Activated T-helper 1 cell treated with anti-CD3 and anti-CD28 coated beads, Interleukin-12 subunit alpha, Interleukin-12 subunit beta, Interleukin-2, Interleukin-4 antibody, amounts not matched to agents 30 ng/mL and 10 ng/mL and 1 ng/mL, durations not matched to agents 14 hours and 24 hours and 36 hours (primary cell): Measurements from ENCODE around the gene NELFA. TPM values are rescaled to one million over a fixed set of nuclear protein-coding genes. Genes with fewer than 3 reads are reported as not detected.
A peak's percentile ranks its signal among the peaks of the same experiment; 100 is the strongest.

Source experiments
- DNase-seq: peaks from one replicate; pipeline ENCODE4 v3.0.0; 2021; ENCODE audit warnings: low spot score
- H3K27ac Mint-ChIP-seq: one replicate; pipeline ENCODE4 v1.8.0; 2021; ENCODE audit warnings: mild to moderate bottlenecking, mixed read lengths
- H3K27me3 Mint-ChIP-seq: one replicate; pipeline ENCODE4 v1.8.0; 2022; ENCODE audit warnings: mild to moderate bottlenecking, moderate library complexity, mixed read lengths; ENCODE audit not compliant: insufficient read depth
- H3K36me3 Mint-ChIP-seq: one replicate; pipeline ENCODE4 v1.8.0; 2021; ENCODE audit warnings: low read depth, mixed read lengths
- H3K4me1 Mint-ChIP-seq: one replicate; pipeline ENCODE4 v1.8.0; 2021; ENCODE audit warnings: low read depth, mixed read lengths
- H3K4me3 Mint-ChIP-seq: one replicate; pipeline ENCODE4 v1.8.0; 2021; ENCODE audit warnings: mild to moderate bottlenecking, moderate library complexity, mixed read lengths
- H3K9me3 Mint-ChIP-seq: one replicate; pipeline ENCODE4 v1.8.0; 2021; ENCODE audit warnings: mixed read lengths
- intact Hi-C: fragments of 100-400 bp; cut with micrococcal nuclease; formaldehyde crosslinking; loops from one replicate; pipeline ENCODE4 v1.15.1; 2024
- total RNA-seq: library from RNA; stranded (reverse); gene quantifications from 2 replicates; pipeline ENCODE4 v1.2.3, GENCODE V29; 2022

The NELFA gene
- total RNA-seq, result 52.9 and 55.4 TPM in 2 replicates

DNA sequence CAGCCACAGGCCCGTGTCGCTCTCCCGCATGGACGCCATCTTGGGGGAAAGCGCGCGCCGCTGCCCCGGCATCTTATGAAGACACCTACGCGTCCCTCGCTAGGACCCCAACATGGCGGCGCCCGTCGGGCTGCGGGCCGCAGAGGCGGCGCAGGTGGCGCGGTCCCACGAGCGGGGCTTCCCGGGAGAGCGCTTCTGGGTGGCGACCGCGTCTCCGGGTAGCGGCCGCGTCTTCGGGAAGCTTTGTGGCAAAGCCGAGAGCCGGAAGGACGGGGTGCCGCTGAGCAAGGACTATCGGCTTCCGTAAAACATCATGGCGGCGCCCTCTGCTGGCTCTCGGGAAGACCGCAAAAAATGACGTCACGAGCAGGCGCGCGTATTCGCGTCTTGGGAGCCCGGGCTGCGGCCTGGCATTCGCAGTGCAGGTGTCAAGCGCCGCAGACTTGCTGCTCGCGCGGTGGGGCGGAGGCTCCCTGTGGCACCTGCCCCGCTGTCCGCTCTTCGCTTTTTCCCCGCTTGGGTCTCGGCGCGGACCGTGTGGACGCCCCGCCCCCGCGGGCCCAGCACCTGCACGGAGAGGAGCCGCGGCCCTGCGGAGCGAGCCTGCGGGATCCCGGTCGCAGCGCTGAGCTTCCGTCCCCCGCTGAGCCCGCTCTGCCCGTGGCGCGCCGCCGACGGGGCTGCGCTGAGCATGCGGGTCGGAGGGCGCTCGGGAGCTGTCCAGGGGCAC, at the start of gene NELFA:
Gene NELFA (minus strand): TSS at position 54 of the 730 bp plus-strand sequence. CDS start 15 bp downstream, at position 39.
- Mint-ChIP-seq H3K4me3 (peak within 1 kb of the TSS; percentile 92), H3K36me3 (peaks cover 16% of the 10 kb centered on the region), H3K9me3 (no peaks in the 10 kb centered on the region), H3K4me1 (peaks cover 31% of the 10 kb centered on the region), H3K27ac (peak within 1 kb of the TSS; percentile 88), H3K27me3 (peaks cover 18% of the 10 kb centered on the region)
- intact Hi-C loops, result loop anchor here (1.0 to 5.0 kb wide), 10 partner anchors 33 to 662 kb away; partner anchors contain the start of genes CFAP99, FAM193A, FAM53A and LETM1
- DNase-seq, result peak; percentile 91

DNA sequence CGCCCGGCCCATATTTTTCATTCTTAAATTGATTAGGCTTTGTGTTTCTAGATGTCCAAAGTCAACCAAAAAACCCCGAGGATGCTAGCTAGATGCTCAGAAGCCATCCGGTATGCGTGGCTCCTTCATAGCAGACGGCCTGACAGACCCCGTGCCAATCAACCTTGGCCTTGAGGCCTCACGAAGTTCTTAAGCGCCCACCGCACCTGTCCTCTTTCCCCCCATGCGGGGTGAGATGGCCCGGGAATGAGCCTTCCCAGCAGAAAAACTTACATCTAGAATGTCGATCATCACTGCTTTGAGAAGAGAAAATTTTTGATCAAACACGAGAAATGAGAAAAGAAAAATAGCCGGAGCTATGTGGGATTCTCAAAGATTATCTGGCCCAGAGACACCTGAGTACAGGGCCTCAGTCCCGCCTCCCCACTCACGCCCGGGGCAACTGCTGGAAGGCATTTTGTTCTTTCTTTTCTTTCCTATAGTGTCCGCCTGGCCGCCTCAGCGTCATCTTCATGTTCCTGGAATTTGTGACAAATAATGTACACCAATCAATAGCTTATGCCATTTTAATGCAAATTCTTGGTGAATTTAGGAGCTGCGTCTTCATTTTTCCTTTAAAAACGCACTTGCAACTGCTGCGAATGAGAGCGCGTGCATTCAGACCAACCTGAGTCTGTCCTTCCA, 48.8 kb upstream of the NELFA start:
- intact Hi-C loops, result loop anchor here (2.0 kb wide), 1 partner anchor 17 kb away; a partner anchor contains a TSS
- Mint-ChIP-seq H3K4me1 (no peaks in the 10 kb centered on the region), H3K36me3 (no peaks in the 10 kb centered on the region), H3K4me3 (peak overlapping the region; percentile 77), H3K27ac (no peak overlapping the region), H3K9me3 (no peaks in the 10 kb centered on the region), H3K27me3 (peaks cover 43% of the 10 kb centered on the region)
- no peak for DNase-seq

DNA sequence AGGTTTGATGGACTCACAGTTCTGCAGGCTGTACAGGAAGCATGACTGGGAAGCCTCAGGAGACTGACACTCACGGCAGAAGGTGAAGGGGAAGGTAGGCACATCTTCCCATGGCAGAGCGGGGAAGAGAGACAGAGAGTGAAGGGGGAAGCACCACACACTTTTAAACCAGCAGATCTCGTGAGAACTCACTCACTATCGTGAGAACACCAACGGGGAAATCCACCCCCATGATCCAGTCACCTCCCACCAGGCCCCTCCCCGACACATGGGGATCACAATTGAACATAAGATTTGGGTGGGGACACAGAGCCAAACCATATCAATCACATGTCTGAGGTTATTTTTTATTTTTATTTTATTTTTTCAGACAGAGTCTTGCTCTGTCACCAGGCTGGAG, 45.4 kb upstream of the NELFA start:
- H3K4me1 Mint-ChIP-seq, result no peaks in the 10 kb centered on the region
- no peaks in the 10 kb centered on the region for H3K9me3 Mint-ChIP-seq
- intact Hi-C loops, result no loop called here
- no peak overlapping the region for H3K27ac Mint-ChIP-seq
- peaks cover 49% of the 10 kb centered on the region for H3K27me3 Mint-ChIP-seq
- no peaks in the 10 kb centered on the region for H3K36me3 Mint-ChIP-seq
- H3K4me3 Mint-ChIP-seq, result no peak overlapping the region
- no peak for DNase-seq

DNA sequence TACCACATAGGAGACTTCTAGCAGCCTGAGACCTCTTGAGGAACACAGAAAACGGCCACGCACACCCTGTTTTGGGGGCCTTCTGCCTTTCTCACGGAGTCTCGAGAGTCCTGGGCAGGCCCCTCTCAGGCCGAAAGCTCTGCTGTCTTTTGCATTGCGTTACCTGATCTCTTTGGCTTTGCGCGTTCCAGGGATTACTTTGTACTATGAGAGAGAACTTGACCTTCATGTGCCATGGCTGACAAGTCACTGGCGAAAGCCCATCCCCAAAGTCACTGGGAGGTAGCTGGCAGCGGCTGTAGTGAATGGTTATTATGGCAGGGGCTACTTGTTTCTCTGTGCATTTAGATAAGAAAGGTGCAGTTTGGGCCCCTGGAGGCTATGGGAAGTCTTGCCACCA, 42.3 kb upstream of the NELFA start:
- Mint-ChIP-seq H3K4me3 (no peak overlapping the region), H3K4me1 (no peaks in the 10 kb centered on the region)

DNA sequence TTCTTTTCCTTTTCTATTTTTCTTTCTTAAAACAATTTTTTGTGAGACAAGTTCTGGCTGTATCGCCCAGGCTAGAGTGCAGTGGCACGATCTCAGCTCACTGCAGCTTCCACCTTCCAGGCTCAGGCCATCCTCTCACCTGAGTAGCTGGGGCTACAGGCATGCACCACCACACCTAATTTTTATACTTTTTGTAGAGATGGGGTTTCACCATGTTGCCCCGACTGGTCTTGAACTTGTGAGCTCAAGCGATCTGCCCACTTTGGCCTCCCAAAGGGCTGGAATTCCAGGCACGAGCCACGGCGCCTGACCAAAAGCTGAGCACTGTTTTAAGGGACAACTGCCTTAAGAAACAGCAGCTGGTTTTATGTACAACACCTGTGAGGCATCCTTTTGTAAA, 41.0 kb upstream of the NELFA start:
- H3K9me3 Mint-ChIP-seq, result no peaks in the 10 kb centered on the region
- H3K4me3 Mint-ChIP-seq, result no peak overlapping the region
- H3K27ac Mint-ChIP-seq, result no peak overlapping the region
- H3K4me1 Mint-ChIP-seq, result no peaks in the 10 kb centered on the region
- DNase-seq, result no peak
- peaks cover 26% of the 10 kb centered on the region for H3K27me3 Mint-ChIP-seq
- no peaks in the 10 kb centered on the region for H3K36me3 Mint-ChIP-seq
- intact Hi-C loops, result no loop called here

More for the DNA sequence above, 42.3 kb upstream of the NELFA start:
- Mint-ChIP-seq H3K36me3 (no peaks in the 10 kb centered on the region), H3K27ac (no peak overlapping the region), H3K27me3 (peaks cover 34% of the 10 kb centered on the region), H3K9me3 (no peaks in the 10 kb centered on the region)
- no peak for DNase-seq
- intact Hi-C loops, result no loop called here

DNA sequence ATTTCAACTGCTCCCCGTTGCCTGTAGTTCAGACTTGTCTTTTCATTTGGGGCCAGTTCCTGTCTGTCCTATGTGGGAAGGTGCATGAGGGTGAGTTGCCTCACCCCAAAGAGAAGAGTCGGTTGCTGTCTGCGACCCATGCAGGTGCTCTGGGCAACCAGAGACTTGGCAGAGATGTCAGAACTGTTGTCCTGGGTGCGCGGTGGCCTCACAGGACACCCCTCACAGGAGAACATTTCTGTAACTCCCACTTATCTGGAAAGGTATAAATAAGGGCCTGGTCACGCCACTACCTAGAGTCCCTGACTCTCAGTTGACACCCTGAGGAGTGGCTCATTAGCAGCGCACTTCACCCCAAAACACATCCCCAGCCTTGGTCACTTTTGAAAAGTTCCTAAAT, 40.6 kb upstream of the NELFA start:
- no peaks in the 10 kb centered on the region for H3K9me3 Mint-ChIP-seq
- no peak overlapping the region for H3K4me3 Mint-ChIP-seq
- H3K27ac Mint-ChIP-seq, result no peak overlapping the region
- intact Hi-C loops, result no loop called here
- H3K36me3 Mint-ChIP-seq, result no peaks in the 10 kb centered on the region
- DNase-seq, result no peak
- H3K27me3 Mint-ChIP-seq, result peaks cover 26% of the 10 kb centered on the region
- H3K4me1 Mint-ChIP-seq, result no peaks in the 10 kb centered on the region

DNA sequence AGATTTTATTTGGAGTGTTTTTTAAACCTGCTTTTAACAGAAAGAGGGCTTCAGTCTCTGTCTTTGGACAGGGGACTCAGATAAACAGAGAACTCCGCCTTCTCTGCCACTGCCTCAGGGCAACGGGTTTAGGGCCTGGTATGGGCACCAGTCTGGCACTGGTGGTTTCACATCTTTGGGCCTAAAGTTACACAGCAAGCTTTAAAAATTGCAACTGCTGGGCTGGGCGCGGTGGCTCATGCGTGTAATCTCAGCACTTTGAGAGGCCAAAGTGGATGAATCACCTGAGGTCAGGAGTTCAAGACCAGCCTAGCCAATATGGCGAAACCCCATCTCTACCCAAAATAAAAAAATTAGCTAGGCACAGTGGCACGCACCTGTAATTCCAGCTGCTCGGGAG, 40.1 kb upstream of the NELFA start:
- intact Hi-C loops, result no loop called here
- H3K27ac Mint-ChIP-seq, result no peak overlapping the region

DNA sequence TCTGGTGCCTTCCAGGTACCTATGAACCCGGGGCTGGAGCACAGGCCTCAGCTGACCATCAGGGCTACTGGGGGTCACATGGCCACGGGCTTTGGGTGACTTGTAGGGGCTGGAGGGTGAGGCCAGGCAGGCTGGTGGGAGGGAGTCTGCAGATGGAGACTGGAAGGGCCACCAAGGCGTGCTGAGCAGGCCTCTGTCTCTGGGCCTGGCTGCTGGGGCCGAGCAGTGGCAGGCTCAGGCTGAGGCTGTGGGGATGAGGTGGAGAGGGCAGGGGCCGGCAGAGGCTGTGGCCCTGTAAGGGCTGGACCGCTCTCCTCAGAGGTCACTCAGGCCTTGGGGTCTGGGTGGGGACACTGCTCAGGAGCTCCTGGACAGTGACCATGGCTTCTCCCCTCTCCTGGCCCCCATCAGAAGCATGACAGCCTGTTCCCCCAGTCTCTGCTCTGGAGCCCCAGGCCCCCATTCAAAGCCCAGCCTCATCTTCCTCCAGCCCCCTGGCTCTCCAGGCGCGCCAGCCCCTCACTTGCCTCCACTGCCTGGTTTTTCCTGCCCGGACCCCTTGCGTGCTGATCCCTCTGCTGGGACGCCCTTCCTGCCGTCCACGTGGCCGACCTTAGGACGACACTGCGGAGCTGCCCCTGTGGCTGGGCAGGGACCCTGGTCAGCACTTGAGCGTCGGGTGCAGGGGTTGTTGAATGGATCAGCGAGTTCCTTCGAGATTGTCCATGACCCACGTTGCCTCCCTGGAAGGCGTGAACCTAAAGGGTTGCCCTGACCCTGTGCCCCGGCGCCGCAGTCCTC, 39.2 kb upstream of the NELFA start:
- H3K4me3 Mint-ChIP-seq, result no peak overlapping the region
- H3K27ac Mint-ChIP-seq, result no peak overlapping the region
- H3K4me1 Mint-ChIP-seq, result no peaks in the 10 kb centered on the region
- intact Hi-C loops, result no loop called here
- no peaks in the 10 kb centered on the region for H3K36me3 Mint-ChIP-seq
- DNase-seq, result no peak
- no peaks in the 10 kb centered on the region for H3K9me3 Mint-ChIP-seq
- H3K27me3 Mint-ChIP-seq, result peaks cover 22% of the 10 kb centered on the region

More for the DNA sequence above, 40.1 kb upstream of the NELFA start:
- H3K4me3 Mint-ChIP-seq, result no peak overlapping the region
- DNase-seq, result no peak
- no peaks in the 10 kb centered on the region for H3K36me3 Mint-ChIP-seq
- H3K9me3 Mint-ChIP-seq, result no peaks in the 10 kb centered on the region
- peaks cover 22% of the 10 kb centered on the region for H3K27me3 Mint-ChIP-seq
- no peaks in the 10 kb centered on the region for H3K4me1 Mint-ChIP-seq

DNA sequence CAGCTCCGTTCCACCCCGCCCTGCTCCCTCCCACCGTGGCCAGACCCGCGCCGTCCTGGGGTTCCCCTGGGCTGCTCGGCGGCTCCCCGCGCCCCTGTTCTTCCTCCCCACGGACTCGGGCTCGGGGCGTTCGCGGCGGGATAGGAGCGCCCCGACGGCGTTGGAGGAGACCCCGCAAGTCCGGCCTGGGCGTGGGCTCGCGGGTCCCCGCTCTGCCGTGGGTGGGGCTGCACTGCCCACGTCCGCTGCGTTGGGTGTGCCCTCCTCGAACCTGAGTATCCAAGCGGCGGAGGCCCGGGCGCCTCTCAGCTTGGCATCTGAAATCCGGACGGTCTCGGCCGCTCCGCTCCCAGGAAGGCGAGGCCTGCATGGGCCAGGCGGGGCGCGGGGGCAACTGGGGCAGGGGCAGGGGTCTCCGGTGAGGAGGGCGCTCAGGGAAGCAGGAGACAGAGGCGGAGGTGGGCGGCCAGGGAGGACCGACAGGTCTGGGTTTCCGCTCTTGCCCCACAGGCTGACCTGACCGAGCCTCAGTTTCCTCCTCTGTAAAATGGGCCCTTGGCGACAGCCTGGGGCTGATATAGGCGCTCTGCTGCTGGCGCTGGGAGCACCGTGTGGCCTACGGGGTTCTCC, 38.4 kb upstream of the NELFA start:
- peaks cover 19% of the 10 kb centered on the region for H3K27me3 Mint-ChIP-seq
- no peak overlapping the region for H3K27ac Mint-ChIP-seq
- H3K4me1 Mint-ChIP-seq, result no peaks in the 10 kb centered on the region
- H3K9me3 Mint-ChIP-seq, result no peaks in the 10 kb centered on the region
- no peak for DNase-seq
- intact Hi-C loops, result no loop called here
- no peak overlapping the region for H3K4me3 Mint-ChIP-seq
- no peaks in the 10 kb centered on the region for H3K36me3 Mint-ChIP-seq

DNA sequence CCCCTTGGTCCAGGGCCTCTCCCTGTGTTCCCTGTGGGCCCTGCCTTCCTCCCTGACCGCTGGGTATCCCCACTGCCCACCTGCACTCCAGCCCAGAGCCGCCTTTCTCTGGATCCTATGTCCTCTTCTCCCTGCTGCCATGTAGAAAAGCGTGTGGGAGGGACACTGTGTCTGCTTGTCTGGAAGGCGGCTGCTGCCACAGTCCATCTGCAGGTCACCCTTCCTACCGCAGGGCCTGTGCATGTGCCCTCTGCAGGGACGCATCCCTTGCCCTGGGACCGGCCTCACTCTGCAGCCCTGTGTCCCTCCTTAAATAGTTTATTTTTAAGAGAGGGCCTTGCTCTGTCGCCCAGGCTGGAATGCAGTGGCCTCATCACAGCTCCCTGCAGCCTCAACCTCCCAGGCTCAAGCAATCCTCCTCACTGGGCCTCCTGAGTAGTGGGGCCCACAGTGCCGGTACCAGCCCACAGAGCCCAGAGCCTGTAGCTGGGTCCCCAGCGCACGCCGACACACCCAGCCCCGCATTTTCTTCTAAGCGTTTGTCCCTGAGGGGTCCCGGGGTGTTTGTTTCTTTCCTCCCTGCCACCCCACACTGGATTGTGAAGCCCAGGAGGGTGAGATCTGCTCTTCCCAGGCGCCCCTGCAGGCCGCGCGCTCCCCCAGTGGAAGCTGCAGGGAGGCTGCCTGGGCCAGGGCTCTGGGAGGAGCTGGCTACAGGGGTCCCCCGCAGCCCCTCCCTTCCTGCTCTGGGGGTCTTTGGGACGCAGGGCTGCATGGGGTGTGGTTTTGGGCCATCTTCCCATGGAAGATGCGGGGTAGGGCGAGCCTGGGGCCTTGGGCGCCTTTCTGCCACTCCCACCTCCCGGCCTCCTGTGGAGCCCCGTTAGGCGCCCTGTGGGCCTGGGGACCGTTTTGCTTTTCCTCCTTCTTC, 37.5 kb upstream of the NELFA start:
- no peak for DNase-seq
- Mint-ChIP-seq H3K4me1 (no peaks in the 10 kb centered on the region), H3K27me3 (peaks cover 14% of the 10 kb centered on the region), H3K36me3 (no peaks in the 10 kb centered on the region), H3K4me3 (no peak overlapping the region), H3K27ac (no peak overlapping the region), H3K9me3 (no peaks in the 10 kb centered on the region)
- intact Hi-C loops, result no loop called here

DNA sequence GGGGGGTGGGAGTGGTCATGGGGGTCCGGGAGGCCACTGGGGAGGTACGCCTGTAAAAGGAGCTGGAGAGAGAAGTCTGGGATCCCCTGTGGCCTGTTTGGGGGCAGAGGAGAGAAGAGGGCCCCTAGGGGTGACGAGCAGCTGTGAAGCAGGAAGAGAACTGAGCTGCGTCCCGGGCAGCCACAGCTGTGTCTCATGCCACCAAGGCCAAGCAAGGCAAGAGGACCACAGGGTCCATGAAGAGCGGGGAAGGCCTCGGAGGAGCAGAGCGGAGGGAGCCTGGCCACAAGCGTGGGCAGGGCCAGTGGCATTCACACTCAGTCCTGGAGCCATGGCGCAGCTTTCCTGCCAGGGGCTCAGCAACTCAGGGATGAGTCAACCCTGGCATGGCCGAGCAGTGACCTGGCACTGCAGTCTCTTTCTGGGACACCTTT, 36.8 kb upstream of the NELFA start:
- Mint-ChIP-seq H3K27me3 (peaks cover 7% of the 10 kb centered on the region), H3K9me3 (no peaks in the 10 kb centered on the region), H3K27ac (no peak overlapping the region), H3K36me3 (no peaks in the 10 kb centered on the region), H3K4me3 (no peak overlapping the region), H3K4me1 (no peaks in the 10 kb centered on the region)
- intact Hi-C loops, result no loop called here
- no peak for DNase-seq
